ENCODE results near the gene ORC2. TPM values are rescaled to one million over a fixed set of nuclear protein-coding genes. Genes with fewer than 3 reads are reported as not detected.

The ORC2 gene
- 11.2 to 18.8 TPM (median 13.5 TPM) in 5 replicates for total RNA-seq (2022; extraction: Qiagen RNA extraction; ENCODE audit: low read depth)

GRCh38 chr2:200963124-200963917, at the start of gene ORC2:
ORC2 (minus strand) TSS chr2:200963660; CDS start chr2:200958123, 5,537 bp downstream.

GRCh38 chr2:200888704-200889625, 74.5 kb downstream of the ORC2 start, which contains the start of the genes NIF3L1 and PPIL3:
NIF3L1 (plus strand) TSS chr2:200889371; CDS start chr2:200891944, 2,573 bp downstream.
PPIL3 (minus strand) TSS chr2:200889077; CDS start chr2:200887615, 1,462 bp downstream.

GRCh38 chr2:200864176-200865034, 99.1 kb downstream of the ORC2 start, which contains the start of gene CLK1:
CLK1 (minus strand) TSS chr2:200864658; CDS start chr2:200861862, 2,796 bp downstream.

Other genes starting within 250 kb of the ORC2 start
- 363 to 728 TPM (median 495 TPM) in 5 replicates for gene BZW1, start 151.8 kb downstream of the ORC2 start, total RNA-seq (2022; extraction: Qiagen RNA extraction; ENCODE audit: low read depth)
- 29.2 to 40.7 TPM (median 34.4 TPM) in 5 replicates for gene CLK1, start 99.0 kb downstream of the ORC2 start, total RNA-seq (2022; extraction: Qiagen RNA extraction; ENCODE audit: low read depth)
- 24.2 to 32.1 TPM (median 26.0 TPM) in 5 replicates for gene PPIL3, start 74.6 kb downstream of the ORC2 start, total RNA-seq (2022; extraction: Qiagen RNA extraction; ENCODE audit: low read depth)
- gene NIF3L1, start 74.3 kb downstream of the ORC2 start, total RNA-seq (2022; extraction: Qiagen RNA extraction; ENCODE audit: low read depth), result 35.9 to 39.3 TPM (median 37.5 TPM) in 5 replicates
- gene HYCC2, start 108.0 kb upstream of the ORC2 start, total RNA-seq (2022; extraction: Qiagen RNA extraction; ENCODE audit: low read depth), result 2.4 to 5.0 TPM (median 4.2 TPM) in 5 replicates
- 124 to 169 TPM (median 144 TPM) in 5 replicates for gene NDUFB3, start 108.3 kb upstream of the ORC2 start, total RNA-seq (2022; extraction: Qiagen RNA extraction; ENCODE audit: low read depth)
- gene CFLAR, start 152.5 kb upstream of the ORC2 start, total RNA-seq (2022; extraction: Qiagen RNA extraction; ENCODE audit: low read depth), result 87.6 to 118 TPM (median 96.2 TPM) in 5 replicates
- gene CASP10, start 219.5 kb upstream of the ORC2 start, total RNA-seq (2022; extraction: Qiagen RNA extraction; ENCODE audit: low read depth), result 1.9 to 2.6 TPM (median 2.0 TPM) in 5 replicates

Data from A549 treated with GW870086 at 1 μM for 4 hours (cell line).